Sigmoid colon (tissue), 4 donors: ENCODE results near the gene MLXIP.

Experiments used
- CTCF ChIP-seq, 4 experiments: fragments of 450-650 bp in 3 of 4; fragments of 200-600 bp in 1 of 4; IDR thresholded peaks; one replicate each; pipeline ENCODE4 v1.5.1; 2016 to 2019; ENCODE audit warnings: antibody characterized with exemption in 4 of 4, mild to moderate bottlenecking in 3 of 4, moderate library complexity in 2 of 4
- EP300 ChIP-seq, 4 donors: sonication (generic); formaldehyde crosslinking; IDR thresholded peaks; one replicate each; pipeline ENCODE4 v1.6.1; 2017; ENCODE audit warnings: antibody characterized with exemption in 4 of 4
- POLR2A ChIP-seq, 2 donors: fragments of 450-650 bp; IDR thresholded peaks; one replicate each; pipeline ENCODE4 v1.6.1; 2016; ENCODE audit warnings: antibody characterized with exemption in 2 of 2, mild to moderate bottlenecking in 2 of 2, moderate library complexity in 2 of 2

GRCh38 chr12:122060081-122060501 is 18.5 kb upstream of the MLXIP start:
- TF ChIP-seq CTCF (IDR thresholded peaks at IDR 0.05): no peak
- no peak for TF ChIP-seq POLR2A (IDR thresholded peaks at IDR 0.05)
- no peak for TF ChIP-seq EP300 (IDR thresholded peaks at IDR 0.05)
